GM12864 (cell line): Measurements from ENCODE around the gene GLB1L2.
"Not testable (repeated sequence)": the region's sequence is repeated elsewhere in the genome, so short reads cannot be mapped to it uniquely, and the experiment has no call there.

Experiments
- DNase-seq: peaks from one replicate; pipeline ENCODE4 v3.0.0-alpha.2; 2011; ENCODE audit warnings: low read depth
- H3K4me3 ChIP-seq: 2 replicates; pipeline ENCODE4 v1.5.1; 2011; ENCODE audit warnings: mild to moderate bottlenecking, low read depth, low read length, control low read depth
- CTCF ChIP-seq: IDR thresholded peaks from 2 replicates; pipeline ENCODE4 v1.5.1; 2011; ENCODE audit warnings: low read depth, mild to moderate bottlenecking, moderate library complexity, low read length, control low read depth, inconsistent platforms; ENCODE audit errors: missing control alignments

The GLB1L2 gene

GRCh38 chr11:134294664-134295063 lies 37.1 kb upstream of the GLB1L2 start:
- DNase-seq: no peak
- H3K4me3 ChIP-seq: no peak overlapping the region
- TF ChIP-seq CTCF: no peak

DNA sequence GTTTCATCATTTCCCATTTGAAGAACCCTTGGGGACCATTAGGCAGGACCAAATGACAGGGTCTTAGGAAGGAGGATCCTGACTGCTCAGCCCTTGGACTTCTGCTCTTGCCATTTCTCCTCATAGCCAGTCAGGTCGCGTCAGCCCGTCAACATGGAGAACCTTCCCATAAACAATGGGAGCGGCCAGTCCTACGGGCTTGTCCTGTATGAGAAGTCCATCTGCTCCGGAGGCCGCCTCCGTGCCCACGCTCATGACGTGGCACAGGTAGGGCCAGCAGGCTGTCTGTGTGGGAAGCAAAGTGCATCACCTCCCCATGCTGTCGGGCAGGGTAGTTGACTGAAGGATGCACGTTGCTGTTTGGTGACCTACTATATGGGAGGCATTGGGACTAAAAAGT lies 19.6 kb upstream of the GLB1L2 start:
- H3K4me3 ChIP-seq: no peak overlapping the region
- TF ChIP-seq CTCF: no peak
- DNase-seq: no peak

DNA sequence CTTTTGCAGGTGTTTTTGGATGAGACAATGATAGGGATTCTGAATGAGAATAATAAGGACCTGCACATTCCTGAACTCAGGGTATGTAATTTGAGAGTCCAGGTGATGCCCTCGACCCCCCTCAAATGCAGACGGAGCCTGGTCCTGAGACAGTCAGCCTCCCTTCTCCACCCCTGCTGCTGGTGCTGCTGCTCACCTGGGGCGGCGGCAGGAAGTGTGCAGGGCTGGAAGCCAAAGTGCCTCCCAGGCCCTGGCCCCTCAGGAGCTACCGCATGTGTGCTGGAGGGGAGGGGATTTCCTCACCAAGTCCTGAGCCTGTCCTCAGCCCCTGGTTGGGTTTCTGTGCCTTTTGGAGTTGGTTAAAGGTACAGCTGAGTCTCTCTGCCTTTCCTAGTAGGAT lies 19.0 kb upstream of the GLB1L2 start:
- H3K4me3 ChIP-seq: no peak overlapping the region
- DNase-seq: no peak
- no peak for TF ChIP-seq CTCF

GRCh38 chr11:134313379-134313778 lies 18.4 kb upstream of the GLB1L2 start:
- no peak for DNase-seq
- H3K4me3 ChIP-seq: no peak overlapping the region
- TF ChIP-seq CTCF: no peak

- no peak for DNase-seq
- TF ChIP-seq CTCF: no peak
- H3K4me3 ChIP-seq: no peak overlapping the region
Observed at GRCh38 chr11:134313821-134314607, 17.8 kb upstream of the GLB1L2 start.

DNA sequence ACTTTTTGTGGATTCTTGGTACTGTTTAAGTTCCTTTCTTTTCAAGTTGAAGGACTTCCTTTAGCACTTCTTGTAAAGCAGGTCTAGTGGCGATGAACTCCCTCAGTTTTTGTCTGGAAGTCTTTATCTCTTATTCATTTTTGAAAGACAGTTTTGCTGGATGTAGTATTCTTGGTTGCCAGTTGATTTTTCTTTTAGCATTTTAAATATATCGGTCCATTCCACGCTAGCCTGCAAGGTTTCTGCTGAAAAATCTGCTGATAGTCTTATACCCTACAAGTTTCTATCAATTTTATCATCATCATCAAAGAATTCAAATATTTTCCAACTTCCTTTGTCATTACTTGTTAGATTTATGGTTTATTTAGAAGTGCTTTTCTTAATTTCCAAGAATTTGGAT lies 14.7 kb upstream of the GLB1L2 start:
- no peak for TF ChIP-seq CTCF
- DNase-seq: no peak

GRCh38 chr11:134321373-134321772 lies 10.4 kb upstream of the GLB1L2 start:
- not testable (repeated sequence) for DNase-seq

More for the DNA sequence above, 14.7 kb upstream of the GLB1L2 start:
- H3K4me3 ChIP-seq: no peak overlapping the region

More at GRCh38 chr11:134321373-134321772, 10.4 kb upstream of the GLB1L2 start:
- H3K4me3 ChIP-seq: not testable (repeated sequence)
